Dermis microvascular lymphatic vessel endothelial cell (primary cell): ENCODE data around the gene HTR1B. TPM values are rescaled to one million over a fixed set of nuclear protein-coding genes. Genes with fewer than 3 reads are reported as not detected.

Experiments
- DNase-seq, 2 donors: peaks; one replicate each; pipeline versions ENCODE4 v3.0.0 to v3.0.0-alpha.2; 2010; ENCODE audit warnings: low read depth in 2 of 2
- total RNA-seq: library from RNA; depleted of rRNA; stranded (reverse); fragments of >200 nt; gene quantifications from 2 replicates; pipeline ENCODE4 v1.2.1, GENCODE V29; 2014

Gene HTR1B, protein sequence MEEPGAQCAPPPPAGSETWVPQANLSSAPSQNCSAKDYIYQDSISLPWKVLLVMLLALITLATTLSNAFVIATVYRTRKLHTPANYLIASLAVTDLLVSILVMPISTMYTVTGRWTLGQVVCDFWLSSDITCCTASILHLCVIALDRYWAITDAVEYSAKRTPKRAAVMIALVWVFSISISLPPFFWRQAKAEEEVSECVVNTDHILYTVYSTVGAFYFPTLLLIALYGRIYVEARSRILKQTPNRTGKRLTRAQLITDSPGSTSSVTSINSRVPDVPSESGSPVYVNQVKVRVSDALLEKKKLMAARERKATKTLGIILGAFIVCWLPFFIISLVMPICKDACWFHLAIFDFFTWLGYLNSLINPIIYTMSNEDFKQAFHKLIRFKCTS
- total RNA-seq = 2.1 and 3.5 TPM in 2 replicates

DNA sequence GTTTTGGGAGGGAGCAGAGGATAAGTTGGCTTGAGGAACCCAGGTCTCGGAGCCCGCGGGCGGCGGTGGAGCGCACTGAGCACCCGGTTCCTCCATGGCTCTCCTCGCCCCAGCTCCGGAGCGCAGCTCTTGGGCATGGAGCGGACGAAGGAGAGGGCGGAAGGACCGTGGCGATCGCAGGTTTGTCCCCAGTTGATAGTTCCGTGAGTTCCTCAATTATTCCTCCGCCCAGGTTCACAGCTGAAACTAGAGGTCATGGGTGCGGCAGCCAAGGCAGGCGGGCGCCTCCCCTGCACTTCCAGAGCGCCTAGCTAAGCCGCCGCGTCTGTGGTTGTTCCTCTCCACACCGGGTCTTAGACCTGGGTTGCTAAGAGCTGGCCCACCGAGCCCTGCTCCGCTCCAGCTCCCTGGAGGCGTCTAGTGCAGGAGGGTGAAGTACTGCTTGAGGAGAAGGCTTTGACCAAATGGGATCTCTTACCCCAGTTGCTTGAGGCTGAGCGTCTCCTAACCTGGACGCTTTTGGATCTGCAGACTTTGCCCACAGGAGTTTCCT lies at the start of gene HTR1B:
Gene HTR1B, minus strand, starts transcription at position 184 of the 553 bp plus-strand sequence. Its CDS starts 88 bp downstream, at position 96.
- peak in 1 of 2 donors; percentile 47 for DNase-seq

DNA sequence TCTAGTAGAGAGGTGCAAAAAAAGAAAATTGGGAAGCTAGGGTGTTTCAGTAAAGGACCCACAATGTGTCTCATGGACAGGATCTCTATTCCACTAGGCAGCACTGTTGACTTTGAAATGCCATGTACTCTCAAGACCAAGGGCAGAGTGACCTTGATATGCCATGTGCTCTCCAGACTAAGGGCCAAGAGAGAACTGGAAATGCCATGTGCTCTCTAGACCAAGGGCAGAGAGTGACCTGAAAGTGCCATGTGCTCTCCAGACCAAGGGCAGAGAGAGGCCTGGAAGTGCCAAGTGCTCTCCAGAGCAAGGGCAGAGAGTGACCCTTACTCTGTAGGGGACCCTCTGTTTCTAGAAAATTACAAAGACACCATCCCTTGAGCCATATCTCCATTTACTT lies 49.3 kb upstream of the HTR1B start:
- DNase-seq = no peak

DNA sequence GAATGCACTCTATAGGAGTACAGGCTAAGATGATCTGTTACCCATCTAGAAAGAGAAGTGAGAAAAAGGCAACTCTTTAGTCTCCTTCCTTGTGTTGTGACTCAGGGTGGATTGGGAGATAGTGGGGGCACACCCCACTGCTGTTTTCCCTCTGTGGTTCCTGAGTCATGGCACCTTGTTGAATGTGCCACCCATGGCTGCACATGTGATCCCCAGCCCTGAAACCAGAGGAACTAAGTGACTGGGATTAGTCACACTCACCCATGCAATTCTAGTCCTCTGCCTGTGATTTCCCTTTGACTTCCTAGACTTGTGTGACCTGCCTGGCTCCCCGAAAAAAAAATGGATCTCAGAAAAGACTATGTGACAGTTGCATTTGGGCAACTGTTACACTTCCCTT lies 48.6 kb upstream of the HTR1B start:
- no peak for DNase-seq

DNA sequence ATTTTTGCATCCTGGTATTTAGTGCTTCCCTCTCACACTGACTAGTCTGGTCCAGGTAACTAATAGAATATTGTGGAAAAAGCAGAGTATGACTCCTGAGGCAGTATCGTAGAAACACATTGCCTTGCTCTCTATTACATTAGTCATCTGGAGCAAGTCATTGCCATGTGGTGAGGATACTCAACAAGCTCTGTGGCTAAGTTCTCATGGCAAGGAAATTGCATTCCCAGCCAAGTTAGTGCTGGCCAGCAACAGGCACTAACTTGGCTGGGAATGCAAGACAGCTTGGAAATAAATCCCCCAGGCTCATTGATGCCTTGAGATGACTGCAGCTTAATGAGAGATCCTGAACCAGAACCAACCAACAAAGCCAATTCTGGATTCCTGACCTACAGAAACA lies 39.7 kb upstream of the HTR1B start:
- no peak for DNase-seq

DNA sequence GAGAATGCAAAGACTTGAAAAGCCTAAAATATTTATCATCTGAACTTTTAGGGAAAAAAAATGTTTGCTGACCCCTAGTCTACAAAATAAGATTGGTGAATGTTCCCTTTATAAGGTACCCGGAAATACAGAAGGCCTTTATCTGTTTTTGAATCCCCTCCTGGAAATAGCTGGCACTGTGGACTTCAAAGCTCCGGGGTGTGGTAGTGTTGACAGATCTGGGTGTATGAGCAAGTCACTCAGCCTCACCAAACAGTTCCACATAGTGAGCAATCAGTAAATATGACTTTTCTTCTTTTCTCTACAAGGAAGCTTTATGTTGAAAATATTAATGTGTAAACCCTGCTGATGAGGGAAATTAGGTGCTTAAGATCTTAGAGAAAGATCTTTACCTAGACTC lies 29.2 kb upstream of the HTR1B start:
- no peak for DNase-seq

DNA sequence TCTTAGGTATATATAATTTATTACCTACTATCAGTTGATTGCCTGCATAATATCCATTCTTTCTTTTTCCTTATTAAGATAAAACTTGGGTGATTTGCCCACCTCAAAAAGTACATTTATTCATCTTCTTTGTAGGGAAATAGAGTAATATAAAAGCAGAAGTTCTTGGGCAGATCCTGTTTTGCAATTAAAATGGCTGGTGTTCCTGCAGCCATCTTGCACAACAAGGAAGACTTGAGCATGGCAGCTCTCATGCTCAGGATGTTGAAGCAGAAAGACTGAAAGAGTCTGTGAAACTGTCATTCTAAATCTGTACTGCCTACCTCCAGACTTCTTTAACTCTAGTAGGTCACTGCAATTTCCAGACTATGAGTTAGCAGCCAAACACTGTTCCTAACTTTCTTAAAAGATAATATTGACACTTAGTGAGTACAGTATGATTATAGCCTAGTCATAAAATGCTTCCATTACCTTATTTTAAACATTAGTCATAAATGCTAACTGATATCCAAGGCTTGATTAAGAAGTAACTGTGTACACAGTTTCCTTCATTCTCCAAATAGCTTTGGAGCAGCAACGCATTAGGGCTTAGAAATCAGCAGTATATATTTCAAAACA lies 24.6 kb upstream of the HTR1B start:
- no peak for DNase-seq

DNA sequence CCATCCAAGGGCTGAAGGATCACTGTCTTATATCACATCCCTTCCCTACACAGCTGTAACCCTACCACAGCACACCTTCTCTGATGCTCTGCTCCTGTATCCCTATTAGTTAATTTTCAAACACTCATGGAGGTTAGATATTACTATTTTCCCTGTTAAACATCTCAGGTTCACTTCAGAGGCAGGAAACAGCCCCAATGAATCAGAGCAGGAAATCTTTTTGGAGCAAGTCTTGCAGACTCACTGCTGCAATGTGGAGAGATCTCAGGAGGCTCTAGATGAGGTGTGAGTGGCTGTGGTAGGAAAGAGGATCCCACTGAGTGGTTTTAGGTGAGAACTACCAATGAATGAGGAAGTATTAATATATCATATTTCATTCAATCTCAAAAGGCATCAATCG lies 19.7 kb upstream of the HTR1B start:
- peak in 1 of 2 donors; percentile 20 for DNase-seq

DNA sequence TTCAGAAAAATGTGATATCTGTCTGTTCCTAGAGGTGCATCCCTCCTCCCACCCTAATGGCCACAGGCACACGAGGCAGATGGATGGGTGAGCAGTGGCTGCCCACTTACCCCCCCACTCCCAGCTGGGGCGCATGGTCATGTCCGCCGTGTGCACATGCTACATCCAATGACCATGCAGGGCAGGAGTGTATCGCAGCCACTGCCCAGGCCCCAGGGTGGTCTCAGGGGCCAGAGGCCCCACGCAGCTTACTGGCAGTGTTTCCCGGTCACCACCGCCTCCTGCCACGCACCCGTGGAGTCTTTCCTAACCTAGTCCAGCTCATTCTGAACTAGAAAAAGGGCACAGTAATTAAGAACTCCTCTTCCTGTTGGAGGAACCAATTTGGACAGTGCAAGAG lies 11.7 kb upstream of the HTR1B start:
- DNase-seq = no peak

DNA sequence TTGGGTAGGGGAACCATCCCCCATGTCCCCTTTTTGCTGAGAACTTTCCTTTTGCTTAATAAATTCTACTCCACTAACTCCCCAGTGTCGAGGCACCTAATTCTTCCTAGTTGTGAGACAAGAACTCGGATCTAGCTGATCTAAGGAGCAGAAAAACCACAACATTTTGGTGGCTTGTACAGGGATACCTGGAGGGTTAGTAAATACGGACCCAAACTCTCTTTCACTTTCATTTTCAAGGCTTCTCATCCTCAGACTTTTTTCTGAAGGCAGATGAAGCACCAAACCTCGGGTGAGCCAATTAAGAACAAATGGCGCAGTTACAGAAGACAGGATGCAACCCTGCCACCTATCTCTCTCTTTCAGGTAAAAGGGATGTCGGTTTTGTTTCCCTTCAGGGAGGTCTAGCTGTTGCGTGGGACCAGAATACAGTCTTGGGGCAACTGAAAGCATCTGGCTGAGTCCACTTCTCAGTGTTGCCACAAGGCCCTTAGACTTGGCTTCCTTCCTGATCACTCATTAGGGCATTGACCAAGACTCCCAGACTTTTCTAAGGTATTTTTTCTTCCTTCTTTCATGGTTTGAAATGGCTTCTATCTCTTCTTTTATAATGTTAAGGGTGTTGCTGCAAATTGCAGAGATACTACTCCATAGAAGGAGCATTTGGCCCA lies 11.1 kb upstream of the HTR1B start:
- no peak for DNase-seq

DNA sequence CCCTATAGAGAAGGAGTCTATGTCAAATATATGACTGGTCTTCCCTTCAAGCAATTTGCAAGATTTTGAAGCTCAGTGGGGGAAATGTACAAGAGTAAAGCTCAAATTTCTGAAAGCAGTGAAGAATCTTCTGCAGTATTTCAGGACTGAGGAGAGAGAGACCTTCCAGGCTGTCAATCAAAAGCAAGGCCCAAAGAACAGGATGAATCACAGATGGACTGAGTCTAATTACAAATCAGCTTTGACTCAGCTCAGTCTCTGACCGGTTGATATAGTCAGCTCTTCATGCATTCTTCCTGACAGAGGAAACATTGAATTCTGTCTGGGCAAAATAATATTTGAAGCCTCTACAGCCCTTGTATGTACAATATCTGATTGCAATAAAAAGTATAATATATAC lies 7.7 kb upstream of the HTR1B start:
- peak in 1 of 2 donors; percentile 46 for DNase-seq

DNA sequence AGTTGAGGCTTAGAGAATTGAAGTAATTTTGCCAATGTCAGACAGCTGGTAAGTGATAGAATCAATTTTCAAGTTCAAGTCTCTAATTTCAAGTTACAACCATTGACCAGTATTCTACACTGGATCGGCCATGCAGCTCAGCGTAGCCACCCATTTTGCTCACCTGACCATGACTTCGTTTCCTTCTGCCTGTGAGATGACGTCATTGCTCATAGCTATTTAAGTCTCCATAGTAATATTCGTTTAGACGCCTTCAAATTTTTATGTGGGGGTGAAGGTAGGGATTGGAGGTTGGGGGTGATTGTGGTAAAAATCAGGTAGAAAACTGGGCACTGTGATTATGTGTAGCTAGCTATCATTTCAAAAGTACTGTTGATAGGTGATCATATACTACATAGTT lies 5.6 kb upstream of the HTR1B start:
- DNase-seq = no peak

DNA sequence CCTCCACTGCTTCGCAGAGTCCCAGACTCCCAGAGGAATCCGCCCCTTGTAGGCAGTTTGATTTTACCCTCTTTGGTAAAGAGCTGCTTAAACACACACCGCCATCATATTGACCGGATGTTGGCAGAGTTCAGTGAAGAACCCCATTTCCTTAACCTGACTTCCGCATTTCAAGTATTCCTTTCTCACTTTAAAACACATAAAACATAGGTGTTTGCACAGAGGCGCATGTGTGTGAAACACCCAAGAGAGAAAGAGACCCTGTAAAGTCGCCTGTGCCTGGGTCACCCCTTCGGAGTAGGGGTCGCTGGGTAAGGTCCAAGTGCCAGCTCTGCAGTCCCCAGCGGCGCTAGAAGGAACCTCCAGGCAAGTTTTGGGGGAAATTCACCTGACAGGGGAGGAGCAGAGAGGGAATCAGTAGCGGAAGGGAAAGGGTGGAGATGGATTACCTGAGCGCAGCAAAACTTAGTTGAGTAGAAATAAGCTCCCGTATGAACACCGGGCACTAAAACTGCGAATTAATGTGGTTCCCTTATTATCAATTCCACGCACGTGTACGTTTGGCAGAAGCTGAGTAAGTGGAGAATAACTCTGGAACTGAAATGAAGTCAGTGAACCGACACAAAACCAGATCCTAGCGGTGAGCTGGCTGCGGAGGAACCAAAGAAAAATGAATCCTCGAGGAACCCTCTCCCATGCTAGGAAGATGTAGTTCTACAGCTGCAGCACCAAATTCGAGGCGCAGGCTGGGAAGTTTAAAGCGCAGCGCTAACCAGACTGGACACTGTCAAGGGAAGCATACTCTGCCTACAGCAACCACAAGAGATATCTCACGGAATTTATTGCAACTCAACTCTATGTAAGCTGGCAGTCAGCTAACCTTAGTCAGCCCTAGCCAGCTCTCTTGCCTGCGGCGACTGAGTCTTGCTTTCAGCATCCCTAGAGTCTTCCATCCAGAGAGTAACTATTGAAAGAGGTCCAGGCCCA lies 3.5 kb upstream of the HTR1B start:
- DNase-seq = no peak

DNA sequence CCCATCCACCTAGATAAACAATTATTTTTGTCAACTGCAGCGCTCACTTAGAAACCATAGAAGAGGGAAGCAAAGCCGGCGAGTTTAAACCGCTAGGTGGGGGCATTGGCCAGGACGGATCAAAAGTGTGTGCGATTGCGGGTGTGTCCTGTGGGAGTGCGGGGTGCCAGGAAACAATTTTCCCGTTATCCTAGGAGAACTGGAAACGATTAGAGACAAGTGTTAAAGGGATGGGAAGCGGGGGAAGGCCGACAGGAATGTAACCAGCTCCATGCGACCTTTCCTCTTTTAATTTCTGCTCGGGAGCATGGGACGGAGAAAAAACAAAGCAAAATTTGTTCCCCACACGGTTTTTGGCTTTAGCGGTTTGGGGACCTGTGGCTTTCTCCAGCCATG lies 2.8 kb upstream of the HTR1B start:
- DNase-seq = peak; percentile 60 to 72

DNA sequence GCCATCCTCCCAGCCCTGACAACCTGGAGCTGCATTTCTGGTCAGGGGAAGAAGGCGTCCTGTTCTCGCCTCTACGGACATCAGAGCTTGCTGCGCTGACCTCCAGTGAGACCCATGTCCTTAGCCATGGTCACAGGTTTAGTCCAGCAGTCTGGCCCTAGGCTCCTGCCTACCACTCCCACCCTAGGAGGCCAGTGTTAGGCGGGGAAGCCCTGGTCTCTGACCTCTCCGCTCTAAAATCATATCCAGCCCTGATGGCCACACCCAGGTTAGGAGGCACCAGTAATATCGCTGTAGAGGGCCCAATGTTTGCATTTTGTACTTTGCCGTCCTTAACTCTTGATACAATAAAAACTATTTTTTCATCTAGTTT lies 1.2 kb upstream of the HTR1B start:
- DNase-seq = no peak

DNA sequence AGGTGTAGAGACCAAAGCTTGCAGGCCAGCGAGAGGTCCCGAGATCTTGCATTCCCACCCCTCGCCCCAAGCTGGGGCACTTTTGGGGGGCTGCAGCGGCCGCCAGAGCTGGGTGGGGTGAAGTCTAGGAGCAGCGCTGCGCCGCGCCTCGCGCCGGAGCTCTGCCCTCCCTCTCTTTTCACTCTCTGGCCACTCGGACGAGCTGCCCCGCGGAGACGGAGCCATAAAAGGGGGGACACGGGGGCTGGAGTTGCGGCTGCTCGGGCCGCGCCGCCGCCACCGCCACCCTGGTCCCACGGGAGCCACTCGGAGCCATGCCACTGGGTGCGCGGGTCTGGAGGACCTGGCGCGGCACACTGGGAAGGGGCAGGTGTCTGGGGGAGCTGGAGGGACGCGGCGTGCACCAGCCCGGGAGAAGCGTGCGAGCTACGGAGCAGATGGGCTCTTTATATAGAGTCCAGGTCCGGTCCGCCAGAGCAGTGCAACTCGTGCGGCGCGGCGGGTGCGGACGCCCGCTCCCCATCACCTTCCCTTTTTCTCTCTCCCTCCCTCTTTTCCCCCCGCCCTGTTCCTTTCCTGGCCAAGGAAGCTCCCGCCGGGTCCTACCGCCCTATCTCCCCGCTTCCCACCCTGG lies 687 bp upstream of the HTR1B start:
- DNase-seq = peak in 1 of 2 donors; percentile 38

DNA sequence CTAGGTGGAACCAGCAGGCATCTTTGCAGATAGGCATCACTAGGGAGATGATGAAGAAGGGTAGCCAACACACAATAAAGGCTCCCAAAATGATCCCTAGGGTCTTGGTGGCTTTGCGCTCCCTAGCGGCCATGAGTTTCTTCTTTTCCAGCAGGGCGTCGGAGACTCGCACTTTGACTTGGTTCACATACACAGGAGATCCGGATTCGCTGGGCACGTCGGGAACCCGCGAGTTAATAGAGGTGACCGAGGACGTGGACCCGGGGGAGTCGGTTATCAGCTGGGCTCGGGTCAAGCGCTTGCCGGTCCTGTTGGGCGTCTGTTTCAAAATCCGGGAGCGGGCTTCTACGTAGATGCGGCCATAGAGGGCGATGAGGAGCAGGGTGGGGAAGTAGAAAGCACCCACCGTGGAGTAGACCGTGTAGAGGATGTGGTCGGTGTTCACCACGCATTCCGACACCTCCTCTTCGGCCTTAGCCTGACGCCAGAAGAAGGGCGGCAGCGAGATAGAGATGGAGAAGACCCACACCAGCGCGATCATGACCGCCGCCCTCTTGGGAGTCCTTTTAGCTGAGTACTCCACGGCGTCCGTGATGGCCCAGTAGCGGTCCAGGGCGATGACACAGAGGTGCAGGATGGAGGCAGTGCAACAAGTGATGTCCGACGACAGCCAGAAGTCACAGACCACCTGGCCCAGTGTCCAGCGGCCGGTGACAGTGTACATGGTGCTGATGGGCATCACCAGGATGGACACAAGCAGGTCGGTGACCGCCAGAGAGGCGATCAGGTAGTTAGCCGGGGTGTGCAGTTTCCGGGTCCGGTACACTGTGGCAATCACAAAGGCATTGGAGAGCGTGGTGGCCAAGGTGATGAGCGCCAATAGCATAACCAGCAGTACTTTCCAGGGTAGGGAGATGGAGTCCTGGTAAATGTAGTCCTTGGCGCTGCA lies 658 bp downstream of the HTR1B start:
- DNase-seq = peak in 1 of 2 donors; percentile 69

DNA sequence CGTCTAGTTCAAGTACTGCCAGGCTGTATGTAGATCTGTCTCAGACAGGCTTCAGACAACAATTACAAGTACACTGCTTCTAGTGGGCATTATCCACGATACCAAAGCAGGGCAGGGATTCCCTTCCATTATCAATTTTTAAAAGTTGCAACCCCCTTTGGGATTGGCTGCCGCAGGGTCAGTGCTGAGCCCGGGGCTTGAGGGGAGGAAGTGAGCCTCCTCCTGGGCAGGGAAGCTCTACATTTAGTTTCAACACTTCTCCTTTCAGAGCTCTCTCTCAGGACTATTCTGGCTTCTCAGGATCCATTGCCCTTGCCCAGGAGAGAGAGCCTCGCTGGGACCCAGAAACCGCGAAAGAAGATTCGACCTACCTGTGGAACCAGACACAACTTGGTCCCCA lies 1.5 kb downstream of the HTR1B start:
- DNase-seq = peak in 1 of 2 donors; percentile 14

DNA sequence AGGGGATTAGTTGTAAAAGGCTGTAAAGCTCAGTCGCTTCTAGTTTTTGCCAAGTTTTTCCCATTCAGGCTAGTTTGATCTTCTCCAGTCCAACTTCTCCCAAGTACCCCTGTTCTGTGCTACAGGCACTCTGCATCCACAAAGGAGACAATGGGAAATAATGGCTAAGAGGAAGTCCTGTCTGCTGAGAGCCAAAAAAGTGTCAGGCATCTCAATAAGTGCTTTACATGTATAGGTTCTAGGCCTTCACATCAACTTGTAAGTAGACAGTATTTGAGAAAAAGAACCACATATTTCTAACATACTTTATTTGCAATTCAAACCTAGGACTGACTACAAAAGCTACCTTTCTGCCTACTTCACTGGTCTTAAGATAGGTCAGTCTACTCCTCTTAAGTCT lies 4.9 kb downstream of the HTR1B start:
- DNase-seq = peak in 1 of 2 donors; percentile 50

DNA sequence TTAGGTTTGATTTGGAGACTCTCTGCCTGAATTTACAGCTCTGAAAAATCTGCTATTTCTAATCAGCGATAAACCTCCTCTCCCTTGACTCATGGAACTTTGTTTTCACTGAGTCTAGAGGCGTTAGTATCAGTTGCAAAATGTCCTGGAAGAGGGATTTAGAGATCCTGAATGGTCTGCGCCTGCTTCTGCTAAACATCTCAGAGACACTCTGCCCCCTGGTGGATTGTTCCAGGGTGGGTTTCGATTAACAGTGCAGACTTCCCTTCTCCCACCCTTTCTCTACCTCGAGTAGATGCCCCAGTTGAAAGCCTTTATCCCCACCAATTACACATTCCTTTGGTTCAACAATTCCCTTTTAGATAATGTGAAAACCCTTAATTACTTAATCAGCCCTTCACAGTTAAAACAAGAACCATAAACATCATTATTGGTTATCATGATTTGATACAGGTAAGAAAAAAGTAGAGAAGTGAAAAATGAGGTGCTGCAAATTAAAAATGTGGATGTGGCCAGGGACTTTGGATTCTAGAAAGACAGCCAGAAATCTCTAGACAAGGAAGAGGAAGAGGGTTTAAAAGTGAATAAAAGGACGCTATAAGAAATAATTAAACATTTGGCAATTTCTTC lies 5.5 kb downstream of the HTR1B start:
- peak; percentile 78 to 92 for DNase-seq
